Spinal cord (tissue), 10 donors: ENCODE results near the gene IL11RA. TPM values are rescaled to one million over a fixed set of nuclear protein-coding genes. Genes with fewer than 3 reads are reported as not detected.
"Not testable (repeated sequence)": the region's sequence is repeated elsewhere in the genome, so short reads cannot be mapped to it uniquely, and the experiment has no call there.

Experiments used
- DNase-seq, 6 donors: peaks; one replicate each; pipeline versions ENCODE4 v3.0.0 to v3.0.0-alpha.2; 2013 to 2015; ENCODE audit warnings: low spot score in 6 of 6, low read depth in 4 of 6
- H3K27ac ChIP-seq: one replicate; pipeline ENCODE4 v1.5.1; 2013; ENCODE audit warnings: low read depth, low read length, control low read depth
- H3K27me3 ChIP-seq: one replicate; pipeline ENCODE4 v1.6.1; 2013; ENCODE audit warnings: low read length; ENCODE audit not compliant: control insufficient read depth, insufficient read depth
- H3K36me3 ChIP-seq: one replicate; pipeline ENCODE4 v1.6.1; 2013; ENCODE audit warnings: low read length; ENCODE audit not compliant: control insufficient read depth, insufficient read depth
- H3K4me1 ChIP-seq: one replicate; pipeline ENCODE4 v1.6.1; 2013; ENCODE audit warnings: low read length; ENCODE audit not compliant: control insufficient read depth, insufficient read depth
- H3K4me3 ChIP-seq: one replicate; pipeline ENCODE4 v1.5.1; 2013; ENCODE audit warnings: low read depth, low read length, control low read depth
- H3K9me3 ChIP-seq: one replicate; pipeline ENCODE4 v1.6.1; 2013; ENCODE audit warnings: low read length; ENCODE audit not compliant: control insufficient read depth, insufficient read depth
- WGBS: methylation state at CpG from one replicate; pipeline ENCODE4 v1.1.5; 2013; ENCODE audit warnings: missing lambda C conversion rate; ENCODE audit not compliant: insufficient coverage; 5-methylcytosine and 5-hydroxymethylcytosine counted together
- polyA plus RNA-seq, 2 donors: library from polyadenylated mRNA; unstranded; fragments of 120-200 nt; gene quantifications; one replicate each; pipeline ENCODE4 v1.2.1, GENCODE V29; 2013; ENCODE audit not compliant: insufficient read length in 2 of 2
- total RNA-seq, 2 donors: library from RNA; depleted of rRNA in 1 of 2; stranded (reverse); fragments of 120-200 nt in 1 of 2; fragments of >200 nt in 1 of 2; gene quantifications; one replicate each; pipeline versions ENCODE4 v1.2.3 to v1.2.4, GENCODE V29; 2013 to 2014
- donor health status: healthy.

IL11RA gene
- total and polyA plus RNA-seq, 4 donors, result 24.1 to 69.9 (median 52.5) TPM

GRCh38 chr9:34639322-34639721 lies 12.7 kb upstream of the IL11RA start:
- H3K36me3 ChIP-seq, result peaks cover 15% of the 10 kb centered on the region
- not testable (repeated sequence) for H3K27ac ChIP-seq, H3K4me3 ChIP-seq, DNase-seq, H3K27me3 ChIP-seq, H3K9me3 ChIP-seq
- WGBS, result 100% methylated on average over 3 of the region's 8 CpGs
- H3K4me1 ChIP-seq, result peaks cover 34% of the 10 kb centered on the region

- H3K27me3 ChIP-seq, result no peaks in the 10 kb centered on the region
- H3K4me1 ChIP-seq, result peaks cover 27% of the 10 kb centered on the region
- no CpG with 5 or more reads among the region's 1 CpG for WGBS
- H3K27ac ChIP-seq, result peak overlapping the region; percentile 67
- no peaks in the 10 kb centered on the region for H3K9me3 ChIP-seq
- DNase-seq, result no peak
- H3K36me3 ChIP-seq, result peaks cover 5% of the 10 kb centered on the region
- no peak overlapping the region for H3K4me3 ChIP-seq
These were observed 9.3 kb upstream of the IL11RA start for GRCh38 chr9:34642679-34643078.

GRCh38 chr9:34644766-34645314 lies 7.1 kb upstream of the IL11RA start:
- Histone ChIP-seq H3K4me3 (no peak overlapping the region), H3K36me3 (peaks cover 26% of the 10 kb centered on the region), H3K4me1 (peaks cover 29% of the 10 kb centered on the region), H3K9me3 (no peaks in the 10 kb centered on the region), H3K27ac (no peak overlapping the region), H3K27me3 (no peaks in the 10 kb centered on the region)
- no peak for DNase-seq

GRCh38 chr9:34646211-34647083 lies 5.5 kb upstream of the IL11RA start, which contains the start of gene GALT:
GALT (plus strand) TSS chr9:34646675; CDS start chr9:34646705, 30 bp downstream.
- Histone ChIP-seq H3K27me3 (no peaks in the 10 kb centered on the region), H3K4me1 (peaks cover 44% of the 10 kb centered on the region), H3K36me3 (peaks cover 35% of the 10 kb centered on the region), H3K27ac (peak within 1 kb of the TSS; percentile 90), H3K4me3 (peak within 1 kb of the TSS; percentile 90), H3K9me3 (no peaks in the 10 kb centered on the region)
- peak in 4 of 6 donors; percentile 83 to 97 (median 90) for DNase-seq
- 2% methylated on average over 42 of the region's 43 CpGs for WGBS

- H3K4me1 ChIP-seq, result peaks cover 50% of the 10 kb centered on the region
- no peaks in the 10 kb centered on the region for H3K27me3 ChIP-seq
- H3K9me3 ChIP-seq, result no peaks in the 10 kb centered on the region
- peak overlapping the region; percentile 90 for H3K27ac ChIP-seq
- WGBS, result 6% methylated on average over 7 of the region's 8 CpGs
- peaks cover 35% of the 10 kb centered on the region for H3K36me3 ChIP-seq
- H3K4me3 ChIP-seq, result peak overlapping the region; percentile 90
- DNase-seq, result no peak
These were observed 4.9 kb upstream of the IL11RA start for GRCh38 chr9:34647084-34647403.

- no peaks in the 10 kb centered on the region for H3K9me3 ChIP-seq
- H3K27me3 ChIP-seq, result no peaks in the 10 kb centered on the region
- no peak overlapping the region for H3K27ac ChIP-seq
- peaks cover 55% of the 10 kb centered on the region for H3K4me1 ChIP-seq
- peak overlapping the region; percentile 90 for H3K4me3 ChIP-seq
- peaks cover 35% of the 10 kb centered on the region for H3K36me3 ChIP-seq
- DNase-seq, result no peak
- 75% methylated on average over 6 of the region's 10 CpGs for WGBS
These were observed 4.3 kb upstream of the IL11RA start for GRCh38 chr9:34647651-34648050.

GRCh38 chr9:34648673-34649072 lies 3.3 kb upstream of the IL11RA start:
- Histone ChIP-seq H3K9me3 (no peaks in the 10 kb centered on the region), H3K4me1 (peaks cover 65% of the 10 kb centered on the region), H3K27me3 (no peaks in the 10 kb centered on the region), H3K36me3 (peaks cover 35% of the 10 kb centered on the region), H3K4me3 (no peak overlapping the region), H3K27ac (no peak overlapping the region)
- no peak for DNase-seq
- WGBS, result 99% methylated on average over 7 of the region's 8 CpGs

- Histone ChIP-seq H3K4me1 (peaks cover 87% of the 10 kb centered on the region), H3K36me3 (peaks cover 35% of the 10 kb centered on the region), H3K4me3 (no peak overlapping the region), H3K27ac (peak overlapping the region; percentile 79), H3K9me3 (no peaks in the 10 kb centered on the region), H3K27me3 (no peaks in the 10 kb centered on the region)
- 25% methylated on average over 3 of the region's 5 CpGs for WGBS
- DNase-seq, result peak in 2 of 6 donors; percentile 9 to 65
These were observed 1.2 kb upstream of the IL11RA start for GRCh38 chr9:34650816-34651215.

GRCh38 chr9:34651321-34651720 lies 664 bp upstream of the IL11RA start:
- peak in 1 of 6 donors; percentile 41 for DNase-seq
- peak overlapping the region; percentile 79 for H3K27ac ChIP-seq
- peaks cover 83% of the 10 kb centered on the region for H3K4me1 ChIP-seq
- H3K36me3 ChIP-seq, result peaks cover 35% of the 10 kb centered on the region
- no peaks in the 10 kb centered on the region for H3K27me3 ChIP-seq
- WGBS, result 27% methylated on average over 2 of the region's 4 CpGs
- H3K9me3 ChIP-seq, result no peaks in the 10 kb centered on the region
- H3K4me3 ChIP-seq, result peak overlapping the region; percentile 36

GRCh38 chr9:34652602-34653000 lies 616 bp downstream of the IL11RA start:
- Histone ChIP-seq H3K27ac (peak overlapping the region; percentile 79), H3K4me3 (peak overlapping the region; percentile 36), H3K27me3 (no peaks in the 10 kb centered on the region), H3K36me3 (peaks cover 31% of the 10 kb centered on the region), H3K9me3 (no peaks in the 10 kb centered on the region), H3K4me1 (peaks cover 70% of the 10 kb centered on the region)
- DNase-seq, result no peak
- 28% methylated on average over 5 of the region's 5 CpGs for WGBS
